GM21381 (cell line): ENCODE measurements around the gene GSTO2.

Experiments used
- ATAC-seq: cut with Tn5 transposase; IDR thresholded peaks from one replicate; pipeline ENCODE4 v1.9.1; 2021; ENCODE audit warnings: mild to moderate bottlenecking, moderate library complexity; ENCODE audit not compliant: unreplicated experiment

Gene GSTO2

GRCh38 chr10:104279550-104280259, 10.7 kb downstream of the GSTO2 start:
- no peak for ATAC-seq

GRCh38 chr10:104281694-104282093, 12.7 kb downstream of the GSTO2 start:
- no peak for ATAC-seq

GRCh38 chr10:104284846-104285245, 15.9 kb downstream of the GSTO2 start:
- no peak for ATAC-seq

GRCh38 chr10:104286939-104287338, 18.0 kb downstream of the GSTO2 start:
- ATAC-seq = no peak

- ATAC-seq = no peak
These were observed 19.4 kb downstream of the GSTO2 start for GRCh38 chr10:104288355-104288754.

- ATAC-seq = peak; percentile 98
These were observed 22.5 kb downstream of the GSTO2 start for GRCh38 chr10:104291439-104291951.

GRCh38 chr10:104293011-104293410, 24.0 kb downstream of the GSTO2 start:
- ATAC-seq = no peak

- ATAC-seq = no peak
These were observed 24.9 kb downstream of the GSTO2 start for GRCh38 chr10:104293781-104294321.

GRCh38 chr10:104296687-104297436, 27.9 kb downstream of the GSTO2 start:
- ATAC-seq = no peak

GRCh38 chr10:104297697-104298660, 29.0 kb downstream of the GSTO2 start:
- no peak for ATAC-seq

GRCh38 chr10:104299031-104299904, 30.3 kb downstream of the GSTO2 start:
- no peak for ATAC-seq

- no peak for ATAC-seq
These were observed 31.2 kb downstream of the GSTO2 start for GRCh38 chr10:104300002-104300735.

GRCh38 chr10:104300736-104301292, 31.8 kb downstream of the GSTO2 start:
- ATAC-seq = no peak

GRCh38 chr10:104301907-104302690, 33.1 kb downstream of the GSTO2 start:
- ATAC-seq = no peak

GRCh38 chr10:104303594-104304355, 34.8 kb downstream of the GSTO2 start:
- no peak for ATAC-seq

- ATAC-seq = no peak
These were observed 35.4 kb downstream of the GSTO2 start for GRCh38 chr10:104304356-104304745.

GRCh38 chr10:104304927-104305326, 35.9 kb downstream of the GSTO2 start:
- ATAC-seq = no peak
